Pancreas (tissue), 10 donors: ENCODE measurements around the gene ORM1. TPM values are rescaled to one million over a fixed set of nuclear protein-coding genes. Genes with fewer than 3 reads are reported as not detected.

Experiments used
- ATAC-seq, 4 donors: fragments of 200-7000 bp; cut with Tn5 transposase; one replicate each; pipeline versions ENCODE4 v1.8.0 to v1.9.1; 2020; ENCODE audit warnings: mild to moderate bottlenecking in 4 of 4, moderate library complexity in 4 of 4
- DNase-seq, 6 donors: peaks; one replicate each; pipeline ENCODE4 v3.0.0-alpha.2; 2020
- FAIRE-seq: peaks from 2 replicates; lab custom pipeline; 2012; peaks lifted over from hg19 to GRCh38; lab: Jason Lieb, UNC
- H3K27ac ChIP-seq, 4 donors: fragments of 200-600 bp; sonication (generic); 1 replicate in 3 of 4; 2 replicates in 1 of 4; pipeline versions ENCODE4 v1.5.0 to v1.8.0; 2020
- H3K27me3 ChIP-seq, 4 donors: fragments of 200-600 bp; one replicate each; pipeline ENCODE4 v1.8.0; 2021
- H3K36me3 ChIP-seq, 3 donors: fragments of 200-600 bp; sonication (generic) in 1 of 3; one replicate each; pipeline versions ENCODE4 v1.5.0 to v1.8.0; 2020 to 2021
- H3K4me1 ChIP-seq, 3 donors: fragments of 200-600 bp; one replicate each; pipeline ENCODE4 v1.8.0; 2021
- H3K4me3 ChIP-seq, 4 donors: fragments of 200-600 bp; sonication (generic) in 2 of 4; one replicate each; pipeline versions ENCODE4 v1.5.0 to v1.8.0; 2020 to 2021
- H3K9me3 ChIP-seq, 4 donors: fragments of 200-600 bp; one replicate each; pipeline ENCODE4 v1.8.0; 2021
- WGBS, 2 donors: extraction: QIAGEN DNeasy Blood & Tissue Kit; methylation state at CpG; one replicate each; pipeline ENCODE4 v1.1.7; 2013; 5-methylcytosine and 5-hydroxymethylcytosine counted together
- intact Hi-C, 3 donors: fragments of 100-400 bp; cut with DNase I; formaldehyde crosslinking; loops; one replicate each; pipeline versions ENCODE4 v1.11.1 to v1.14.2; 2022
- polyA plus RNA-seq, 2 donors: library from polyadenylated mRNA; stranded (reverse); fragments of 200-250 nt; gene quantifications; one replicate each; pipeline ENCODE4 v1.2.3, GENCODE V29; 2013
- total RNA-seq, 6 donors: library from RNA; stranded (reverse); fragmentation: NEBNext Ultra II Directional in 4 of 6; extraction: Animal tissue kit (Norgen Biotek cat#: 25700) in 4 of 6; gene quantifications; one replicate each; pipeline versions ENCODE4 v1.2.1 to v1.2.4, GENCODE V29; 2021 to 2023
- TF ChIP-seq, protein P1 (sequence below), 4 donors: fragments of 200-600 bp; sonication (generic) in 3 of 4; IDR thresholded peaks; one replicate each; pipeline versions ENCODE4 v1.5.0 to v1.8.0; 2021; ENCODE audit warnings: antibody characterized with exemption in 4 of 4
- donor health status: healthy with polysubstance abuse.
- donor health status: DM: no; HTN: no; CAD: no; lungs with moderate emphysema.
- donor health status: DM: no; HTN: no; CAD: no.
- donor health status: control.
- donor health status: control.
- donor health status: Bipolar disorder and iron deficiency.
- donor health status: DM: yes; HTN: yes; CAD: no.
- donor health status: DM: no; HTN: no; CAD: no.
- donor health status: DM: no; HTN: no; CAD: no.
- donor health status: DM: yes; HTN: yes; CAD: no.

The ORM1 gene
- total and polyA plus RNA-seq, 8 donors, result 0.38 to 10.2 (median 0.92) TPM; not detected in 3

DNA sequence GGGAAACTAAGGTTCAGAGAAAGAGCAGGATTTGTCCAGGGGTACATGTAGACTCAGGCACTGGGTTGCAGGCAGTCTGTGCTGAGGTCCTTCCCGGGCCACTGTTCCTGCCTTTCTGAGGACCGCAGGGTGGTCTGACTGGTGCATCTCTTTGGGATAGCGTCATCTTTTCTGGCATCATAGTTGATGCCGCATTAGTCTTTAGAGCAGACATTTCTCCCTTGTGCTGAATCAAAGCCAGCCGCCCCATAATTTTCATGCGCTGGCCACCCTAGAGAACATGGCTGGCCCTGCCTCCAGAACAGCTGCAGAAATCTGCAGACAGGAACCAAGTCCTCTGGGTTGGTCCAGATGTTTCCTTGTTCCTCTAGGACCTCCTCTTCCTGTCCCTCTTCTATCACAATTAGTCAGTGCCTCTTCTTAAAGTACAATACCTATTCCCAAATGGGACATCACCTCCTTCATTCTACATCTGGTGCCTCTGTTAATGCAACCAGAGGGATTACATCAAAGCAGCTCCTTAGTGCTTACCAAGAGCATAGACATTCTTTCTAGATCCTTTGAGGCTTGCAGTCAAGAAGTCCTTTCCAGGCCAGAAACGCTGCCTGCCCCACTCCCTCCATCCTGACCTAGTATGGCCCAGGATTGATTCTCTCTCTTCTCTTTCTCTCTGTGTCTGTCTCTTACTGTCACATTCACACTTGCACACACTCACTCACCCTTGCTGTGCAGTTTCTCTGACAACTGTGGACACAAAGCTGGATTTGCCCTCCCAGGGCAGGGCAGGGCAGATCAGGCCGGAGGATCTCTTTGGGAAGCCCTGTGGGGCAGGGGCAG, 42.0 kb upstream of the ORM1 start:
- FAIRE-seq, result no peak
- WGBS, 2 donors, result 89 to 90% methylated on average over 8 of the region's 8 CpGs
- peak in 1 of 6 donors; percentile 15 for DNase-seq
- Histone ChIP-seq H3K4me1 (no peaks in the 10 kb centered on the region), H3K27me3 (no peaks in the 10 kb centered on the region), H3K4me3 (no peak overlapping the region), H3K9me3 (no peaks in the 10 kb centered on the region), H3K27ac (no peak overlapping the region), H3K36me3 (no peaks in the 10 kb centered on the region)
- intact Hi-C loops, result no loop called here
- ATAC-seq, result no peak
- TF ChIP-seq, protein P1, sequence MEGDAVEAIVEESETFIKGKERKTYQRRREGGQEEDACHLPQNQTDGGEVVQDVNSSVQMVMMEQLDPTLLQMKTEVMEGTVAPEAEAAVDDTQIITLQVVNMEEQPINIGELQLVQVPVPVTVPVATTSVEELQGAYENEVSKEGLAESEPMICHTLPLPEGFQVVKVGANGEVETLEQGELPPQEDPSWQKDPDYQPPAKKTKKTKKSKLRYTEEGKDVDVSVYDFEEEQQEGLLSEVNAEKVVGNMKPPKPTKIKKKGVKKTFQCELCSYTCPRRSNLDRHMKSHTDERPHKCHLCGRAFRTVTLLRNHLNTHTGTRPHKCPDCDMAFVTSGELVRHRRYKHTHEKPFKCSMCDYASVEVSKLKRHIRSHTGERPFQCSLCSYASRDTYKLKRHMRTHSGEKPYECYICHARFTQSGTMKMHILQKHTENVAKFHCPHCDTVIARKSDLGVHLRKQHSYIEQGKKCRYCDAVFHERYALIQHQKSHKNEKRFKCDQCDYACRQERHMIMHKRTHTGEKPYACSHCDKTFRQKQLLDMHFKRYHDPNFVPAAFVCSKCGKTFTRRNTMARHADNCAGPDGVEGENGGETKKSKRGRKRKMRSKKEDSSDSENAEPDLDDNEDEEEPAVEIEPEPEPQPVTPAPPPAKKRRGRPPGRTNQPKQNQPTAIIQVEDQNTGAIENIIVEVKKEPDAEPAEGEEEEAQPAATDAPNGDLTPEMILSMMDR (IDR thresholded peaks at IDR 0.05), result no peak

DNA sequence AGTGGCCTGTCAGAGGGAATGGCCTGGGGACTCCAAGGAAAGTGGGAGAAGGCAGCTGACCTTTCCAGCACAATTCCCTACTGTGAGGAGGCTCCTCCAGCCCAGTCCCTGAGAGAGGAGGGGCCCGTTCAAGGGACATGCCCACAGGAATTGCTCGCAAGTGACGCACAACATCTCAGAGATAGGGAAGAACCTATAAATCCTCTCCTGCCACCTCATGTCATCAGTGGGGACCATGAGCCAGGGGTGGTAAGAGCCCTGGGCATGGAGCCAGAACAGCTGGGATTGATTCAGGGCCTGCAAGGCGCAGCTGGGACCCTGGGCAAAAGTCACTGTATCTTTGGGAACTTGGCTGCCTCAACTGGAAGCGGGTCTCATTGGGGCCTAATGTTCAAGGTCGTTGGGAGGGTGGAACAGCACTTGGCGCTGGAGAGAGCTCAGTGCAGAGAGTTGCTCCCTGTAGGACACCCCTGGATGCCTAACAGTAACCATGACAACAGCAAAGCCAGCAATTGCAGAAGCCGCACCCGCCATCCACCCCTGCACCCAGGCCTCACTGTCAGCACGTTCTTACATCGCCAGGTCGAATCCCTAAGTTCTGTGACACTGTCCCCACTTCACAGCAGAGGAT, 41.3 kb upstream of the ORM1 start:
- H3K36me3 ChIP-seq, result no peaks in the 10 kb centered on the region
- no peaks in the 10 kb centered on the region for H3K4me1 ChIP-seq
- 84 to 85% methylated on average over 12 of the region's 12 CpGs for WGBS, 2 donors
- DNase-seq (peak in 2 of 6 donors; percentile 38 to 45), FAIRE-seq (no peak), ATAC-seq (no peak)
- intact Hi-C loops, result no loop called here
- H3K9me3 ChIP-seq, result no peaks in the 10 kb centered on the region
- no peak overlapping the region for H3K4me3 ChIP-seq
- no peaks in the 10 kb centered on the region for H3K27me3 ChIP-seq
- TF ChIP-seq, protein P1 (IDR thresholded peaks at IDR 0.05), result no peak
- no peak overlapping the region for H3K27ac ChIP-seq

DNA sequence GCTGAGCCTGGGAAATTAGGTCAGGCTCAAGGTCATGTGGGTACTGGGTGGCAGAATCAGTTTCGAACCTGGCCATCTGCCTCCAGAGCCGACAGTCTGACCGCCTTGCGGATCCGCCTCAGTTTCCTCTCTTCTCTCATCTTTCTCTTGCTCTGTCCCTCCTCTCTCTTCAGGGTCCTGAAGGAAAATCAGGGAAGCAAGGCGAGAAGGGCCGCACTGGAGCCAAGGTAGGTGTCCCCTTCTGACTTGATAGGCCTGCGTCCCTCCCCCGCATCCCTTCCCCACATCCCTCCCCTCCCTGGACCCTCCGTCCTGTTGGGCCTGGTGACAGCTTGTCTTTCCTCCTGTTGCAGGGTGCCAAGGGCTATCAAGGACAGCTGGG, 40.8 kb upstream of the ORM1 start:
- Histone ChIP-seq H3K4me3 (no peak overlapping the region), H3K36me3 (no peaks in the 10 kb centered on the region), H3K27me3 (no peaks in the 10 kb centered on the region), H3K9me3 (no peaks in the 10 kb centered on the region), H3K4me1 (no peaks in the 10 kb centered on the region), H3K27ac (no peak overlapping the region)
- no peak for FAIRE-seq
- TF ChIP-seq, protein P1 (IDR thresholded peaks at IDR 0.05), result no peak
- 90 to 92% methylated on average over 10 of the region's 10 CpGs for WGBS, 2 donors
- ATAC-seq, result no peak
- peak in 1 of 6 donors; percentile 56 for DNase-seq
- intact Hi-C loops, result no loop called here

DNA sequence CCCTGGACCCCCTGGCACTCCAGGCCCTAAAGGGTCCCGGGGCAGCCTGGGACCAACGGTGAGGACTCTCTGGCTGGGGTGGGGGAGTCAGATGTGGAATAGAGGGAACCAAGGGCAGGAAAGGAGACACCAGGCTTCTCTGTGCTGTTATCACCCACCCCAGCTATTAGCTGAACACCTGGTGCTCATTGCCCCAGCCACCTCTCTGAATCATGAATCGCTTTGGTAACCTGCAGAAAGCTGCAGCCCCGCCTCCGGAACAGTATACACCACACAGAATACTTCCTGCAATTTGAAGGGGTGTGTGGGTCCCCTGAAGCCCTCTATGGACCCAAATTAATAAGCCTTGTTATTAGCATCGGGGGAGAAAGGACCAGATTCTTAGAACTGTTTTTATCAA, 40.4 kb upstream of the ORM1 start:
- WGBS, 2 donors, result 93 to 96% methylated on average over 6 of the region's 6 CpGs
- FAIRE-seq, result no peak
- intact Hi-C loops, result no loop called here

More for the DNA sequence above, 40.4 kb upstream of the ORM1 start:
- Histone ChIP-seq H3K4me1 (no peaks in the 10 kb centered on the region), H3K27ac (no peak overlapping the region), H3K36me3 (no peaks in the 10 kb centered on the region), H3K9me3 (no peaks in the 10 kb centered on the region), H3K27me3 (no peaks in the 10 kb centered on the region), H3K4me3 (no peak overlapping the region)
- peak in 1 of 6 donors; percentile 30 for DNase-seq
- no peak for ATAC-seq
- TF ChIP-seq, protein P1 (IDR thresholded peaks at IDR 0.05), result no peak
